Measurements from ENCODE around the gene HTR7.

DNA sequence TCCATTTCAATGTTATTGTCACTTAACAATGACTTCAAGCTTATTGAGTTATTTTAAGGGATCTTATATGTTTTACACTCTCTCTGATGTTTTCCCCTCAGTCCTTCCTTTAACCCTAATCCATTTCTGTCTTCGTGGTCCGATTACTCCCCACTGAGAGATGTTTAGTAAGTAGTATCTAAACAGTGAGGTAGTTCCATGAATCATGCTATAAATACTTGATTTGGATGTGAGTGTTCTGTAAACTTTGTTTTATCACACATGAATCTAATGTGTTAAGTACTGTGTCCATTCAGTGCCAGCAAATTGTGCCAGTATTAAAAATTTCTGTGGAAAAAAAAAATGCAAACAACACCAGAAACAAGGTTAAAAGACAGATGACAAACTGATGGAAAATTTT lies 32.5 kb upstream of the HTR7 start:
- TF ChIP-seq, protein P1, sequence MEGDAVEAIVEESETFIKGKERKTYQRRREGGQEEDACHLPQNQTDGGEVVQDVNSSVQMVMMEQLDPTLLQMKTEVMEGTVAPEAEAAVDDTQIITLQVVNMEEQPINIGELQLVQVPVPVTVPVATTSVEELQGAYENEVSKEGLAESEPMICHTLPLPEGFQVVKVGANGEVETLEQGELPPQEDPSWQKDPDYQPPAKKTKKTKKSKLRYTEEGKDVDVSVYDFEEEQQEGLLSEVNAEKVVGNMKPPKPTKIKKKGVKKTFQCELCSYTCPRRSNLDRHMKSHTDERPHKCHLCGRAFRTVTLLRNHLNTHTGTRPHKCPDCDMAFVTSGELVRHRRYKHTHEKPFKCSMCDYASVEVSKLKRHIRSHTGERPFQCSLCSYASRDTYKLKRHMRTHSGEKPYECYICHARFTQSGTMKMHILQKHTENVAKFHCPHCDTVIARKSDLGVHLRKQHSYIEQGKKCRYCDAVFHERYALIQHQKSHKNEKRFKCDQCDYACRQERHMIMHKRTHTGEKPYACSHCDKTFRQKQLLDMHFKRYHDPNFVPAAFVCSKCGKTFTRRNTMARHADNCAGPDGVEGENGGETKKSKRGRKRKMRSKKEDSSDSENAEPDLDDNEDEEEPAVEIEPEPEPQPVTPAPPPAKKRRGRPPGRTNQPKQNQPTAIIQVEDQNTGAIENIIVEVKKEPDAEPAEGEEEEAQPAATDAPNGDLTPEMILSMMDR (IDR thresholded peaks at IDR 0.05 in 8 of 11, conservative IDR thresholded peaks at IDR 0.05 in 3 of 11): no peak
- no peak for TF ChIP-seq POLR2A (IDR thresholded peaks at IDR 0.05)
- no peak for TF ChIP-seq POLR2AphosphoS5 (IDR thresholded peaks at IDR 0.05)
